Measurements from ENCODE around the gene SYNE4. TPM values are rescaled to one million over a fixed set of nuclear protein-coding genes. Genes with fewer than 3 reads are reported as not detected.

The SYNE4 gene
- total RNA-seq, 4 donors from 2014 or later, result 0.26 to 0.95 (median 0.57) TPM; not detected in 1

GRCh38 chr19:36051236-36051635 lies 42.6 kb upstream of the SYNE4 start:
- DNase-seq, result no peak
- H3K27ac ChIP-seq, result peak overlapping the region in 2 of 4 donors; percentile 26 to 28
- 71 to 77% methylated on average over 3 of the region's 3 CpGs for whole genome bisulfite sequencing, 2 donors
- TF ChIP-seq, protein P1, sequence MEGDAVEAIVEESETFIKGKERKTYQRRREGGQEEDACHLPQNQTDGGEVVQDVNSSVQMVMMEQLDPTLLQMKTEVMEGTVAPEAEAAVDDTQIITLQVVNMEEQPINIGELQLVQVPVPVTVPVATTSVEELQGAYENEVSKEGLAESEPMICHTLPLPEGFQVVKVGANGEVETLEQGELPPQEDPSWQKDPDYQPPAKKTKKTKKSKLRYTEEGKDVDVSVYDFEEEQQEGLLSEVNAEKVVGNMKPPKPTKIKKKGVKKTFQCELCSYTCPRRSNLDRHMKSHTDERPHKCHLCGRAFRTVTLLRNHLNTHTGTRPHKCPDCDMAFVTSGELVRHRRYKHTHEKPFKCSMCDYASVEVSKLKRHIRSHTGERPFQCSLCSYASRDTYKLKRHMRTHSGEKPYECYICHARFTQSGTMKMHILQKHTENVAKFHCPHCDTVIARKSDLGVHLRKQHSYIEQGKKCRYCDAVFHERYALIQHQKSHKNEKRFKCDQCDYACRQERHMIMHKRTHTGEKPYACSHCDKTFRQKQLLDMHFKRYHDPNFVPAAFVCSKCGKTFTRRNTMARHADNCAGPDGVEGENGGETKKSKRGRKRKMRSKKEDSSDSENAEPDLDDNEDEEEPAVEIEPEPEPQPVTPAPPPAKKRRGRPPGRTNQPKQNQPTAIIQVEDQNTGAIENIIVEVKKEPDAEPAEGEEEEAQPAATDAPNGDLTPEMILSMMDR (IDR thresholded peaks at IDR 0.05), result peak in 3 of 6 experiments; percentile 9 to 19 (median 15)
- TF ChIP-seq POLR2A (IDR thresholded peaks at IDR 0.05), result no peak
- intact Hi-C loops (cut with DNase I), result loop anchor here (10.0 kb wide), 1 partner anchor 64 kb away; the partner anchor contains the start of genes OVOL3, POLR2I and TBCB
- H3K36me3 ChIP-seq, result no peaks in the 10 kb centered on the region
- H3K9me3 ChIP-seq, result no peaks in the 10 kb centered on the region
- peaks cover 12 to 27% (median 18%) of the 10 kb centered on the region in 3 donors for H3K4me1 ChIP-seq
- no peaks in the 10 kb centered on the region for H3K27me3 ChIP-seq
- H3K4me3 ChIP-seq, result no peak overlapping the region

GRCh38 chr19:36049080-36049698 lies 40.6 kb upstream of the SYNE4 start:
- DNase-seq, result no peak
- no peaks in the 10 kb centered on the region for H3K27me3 ChIP-seq

GRCh38 chr19:36047835-36048234 lies 39.2 kb upstream of the SYNE4 start:
- DNase-seq, result no peak
- H3K27me3 ChIP-seq, result no peaks in the 10 kb centered on the region
- H3K4me3 ChIP-seq, result no peak overlapping the region
- peak overlapping the region in 2 of 4 donors; percentile 21 to 61 for H3K27ac ChIP-seq
- no peaks in the 10 kb centered on the region for H3K36me3 ChIP-seq
- peaks cover 0 to 14% (median 2%) of the 10 kb centered on the region in 3 donors for H3K4me1 ChIP-seq
- no peaks in the 10 kb centered on the region for H3K9me3 ChIP-seq
- intact Hi-C loops (cut with DNase I), result no loop called here
- TF ChIP-seq POLR2A (IDR thresholded peaks at IDR 0.05), result no peak
- TF ChIP-seq, protein P1 (IDR thresholded peaks at IDR 0.05), result no peak

More at GRCh38 chr19:36049080-36049698, 40.6 kb upstream of the SYNE4 start:
- H3K9me3 ChIP-seq, result no peaks in the 10 kb centered on the region
- H3K4me1 ChIP-seq, result peaks cover 0 to 20% (median 8%) of the 10 kb centered on the region in 3 donors
- peak overlapping the region; percentile 40 to 59 (median 56) for H3K27ac ChIP-seq
- H3K4me3 ChIP-seq, result no peak overlapping the region
- TF ChIP-seq, protein P1 (IDR thresholded peaks at IDR 0.05), result no peak
- TF ChIP-seq POLR2A (IDR thresholded peaks at IDR 0.05), result no peak
- no peaks in the 10 kb centered on the region for H3K36me3 ChIP-seq
- WGBS, 2 donors, result 38 to 55% methylated on average over 4 of the region's 4 CpGs
- intact Hi-C loops (cut with DNase I), result no loop called here

DNA sequence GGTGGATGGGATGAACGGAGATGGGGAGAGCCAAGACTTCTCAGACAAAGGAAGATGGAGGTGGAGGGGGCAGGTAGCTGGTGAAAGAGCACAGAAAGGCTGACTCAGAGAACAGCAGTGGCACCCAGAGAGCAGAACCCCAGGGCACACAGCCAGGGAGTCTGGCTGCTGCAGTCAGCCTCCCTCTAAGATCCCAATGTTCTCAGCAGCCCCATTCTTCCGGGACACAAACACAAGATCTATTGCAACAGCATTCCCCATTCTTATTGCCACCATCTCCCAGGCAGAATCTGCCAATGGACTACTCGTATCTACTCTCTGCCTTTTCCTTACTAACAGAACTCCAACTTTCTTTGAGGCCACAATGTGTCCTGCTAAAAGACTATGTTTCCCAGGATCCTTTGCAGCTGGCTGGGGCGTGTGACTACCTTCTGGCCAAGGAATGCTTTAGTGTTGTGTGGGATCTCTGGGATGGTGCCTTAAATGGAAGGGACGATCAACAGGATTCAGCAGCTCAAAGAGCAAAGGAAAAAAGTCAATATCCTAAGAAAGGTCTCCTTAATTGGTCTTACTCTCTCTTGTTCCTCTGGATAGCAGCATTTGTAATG lies 37.9 kb upstream of the SYNE4 start:
- intact Hi-C loops (cut with DNase I), result no loop called here
- H3K4me1 ChIP-seq, result peaks cover 0 to 22% (median 0%) of the 10 kb centered on the region in 3 donors
- H3K36me3 ChIP-seq, result no peaks in the 10 kb centered on the region
- no peak overlapping the region for H3K4me3 ChIP-seq
- H3K9me3 ChIP-seq, result no peaks in the 10 kb centered on the region
- TF ChIP-seq, protein P1 (IDR thresholded peaks at IDR 0.05), result no peak
- TF ChIP-seq POLR2A (IDR thresholded peaks at IDR 0.05), result no peak
- H3K27ac ChIP-seq, result peak overlapping the region; percentile 13 to 86 (median 68)
- no peak for DNase-seq
- no peaks in the 10 kb centered on the region for H3K27me3 ChIP-seq
- 74 to 77% methylated on average over 4 to 5 of the region's 5 CpGs for WGBS, 2 donors

DNA sequence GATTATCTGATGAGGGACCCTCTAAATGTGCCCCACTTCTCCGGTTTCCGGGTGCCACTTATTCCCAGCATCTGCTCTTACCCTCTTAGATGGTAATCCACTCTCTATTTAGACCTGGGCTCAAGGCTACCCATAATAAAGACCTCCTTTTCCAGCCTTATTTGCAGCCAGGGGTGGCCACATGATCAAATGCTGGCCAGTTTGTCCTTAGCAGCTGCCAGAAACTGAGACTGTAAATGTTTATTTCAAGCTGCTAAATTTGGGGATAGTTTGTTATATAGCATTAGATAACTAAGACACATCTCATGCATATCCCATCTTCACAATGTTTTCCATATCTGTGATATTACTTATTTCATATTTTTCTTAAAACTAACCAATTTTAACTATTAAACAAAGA lies 35.3 kb upstream of the SYNE4 start:
- Histone ChIP-seq H3K27ac (peak overlapping the region in 3 of 4 donors; percentile 33 to 65 (median 61)), H3K27me3 (no peaks in the 10 kb centered on the region), H3K4me3 (no peak overlapping the region), H3K36me3 (peaks cover 0 to 9% (median 0%) of the 10 kb centered on the region in 3 donors), H3K4me1 (peaks cover 0 to 28% (median 0%) of the 10 kb centered on the region in 3 donors), H3K9me3 (no peaks in the 10 kb centered on the region)
- 79 to 90% methylated on average over 2 of the region's 2 CpGs for WGBS, 2 donors
- intact Hi-C loops (cut with DNase I), result no loop called here
- DNase-seq, result no peak
- TF ChIP-seq, protein P1 (IDR thresholded peaks at IDR 0.05), result no peak
- no peak for TF ChIP-seq POLR2A (IDR thresholded peaks at IDR 0.05)
